Stimulated activated CD8-positive, alpha-beta memory T cell treated with anti-CD3 and anti-CD28 coated beads, Interleukin-12 subunit alpha, Interleukin-12 subunit beta, amount 100 ng/mL, for 24 hours (primary cell): Measurements from ENCODE around the gene PRKCD.

Experiments used
- DNase-seq: peaks from one replicate; pipeline ENCODE4 v3.0.0-alpha.2; 2020; ENCODE audit errors: extremely low read depth

PRKCD gene

GRCh38 chr3:53160660-53161449 is at the start of gene PRKCD:
TSS of gene PRKCD (plus strand) at chr3:53161209. CDS start at chr3:53178423, 17,214 bp downstream.
- peak; percentile 52 for DNase-seq

- no peak for DNase-seq
Observed at GRCh38 chr3:53111822-53112221, 49.2 kb upstream of the PRKCD start.

GRCh38 chr3:53113293-53114010 is 47.6 kb upstream of the PRKCD start:
- DNase-seq, result no peak

DNA sequence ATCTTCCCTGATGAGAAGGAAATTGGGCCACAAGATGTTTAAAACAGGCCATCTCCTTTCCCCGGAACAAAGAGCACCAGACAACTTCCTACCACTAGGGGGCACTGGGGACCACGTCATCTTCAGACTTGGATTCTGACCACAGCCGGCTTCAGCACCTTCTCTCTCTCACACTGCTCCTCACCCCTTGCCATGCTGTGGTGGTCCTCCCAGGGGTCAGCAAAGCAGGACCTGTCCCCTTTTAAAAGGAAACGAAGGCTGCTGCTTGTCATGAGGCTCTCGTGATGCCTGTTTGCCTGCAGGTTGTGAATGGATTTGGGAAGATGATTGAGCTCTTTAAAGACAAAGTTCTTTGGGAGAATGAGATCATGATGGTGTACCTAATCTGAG is 47.0 kb upstream of the PRKCD start:
- peak; percentile 54 for DNase-seq

DNA sequence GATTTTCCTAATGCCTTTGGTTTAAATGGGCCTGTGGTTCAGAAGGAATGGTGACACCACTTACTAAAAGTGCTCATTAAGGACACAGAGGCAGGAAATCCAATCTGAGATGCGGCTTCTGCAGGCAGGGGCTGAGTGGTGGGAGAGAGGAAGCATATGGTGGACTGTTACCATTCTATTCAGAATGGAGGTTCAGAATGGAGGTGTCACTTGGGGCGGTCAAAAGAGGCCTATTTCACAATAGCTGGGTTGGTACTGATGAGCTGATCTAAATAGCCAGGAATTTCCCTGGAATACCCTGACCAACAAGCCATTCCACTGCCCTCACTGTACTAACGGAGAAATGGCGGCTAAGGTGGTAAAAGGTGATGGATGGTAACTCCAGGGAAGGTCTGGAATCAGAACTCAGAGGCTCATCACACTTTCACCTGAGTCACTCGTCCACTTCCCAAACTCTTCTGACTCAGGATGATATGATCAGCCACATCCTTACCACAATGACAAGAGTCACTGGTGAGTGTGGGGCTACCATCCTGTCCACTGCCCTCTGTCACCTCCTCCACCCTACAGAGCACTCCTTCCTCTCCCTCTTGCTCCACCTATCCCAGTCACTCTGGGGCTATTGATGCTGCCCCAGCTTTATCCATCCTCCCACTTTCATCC is 46.5 kb upstream of the PRKCD start:
- DNase-seq, result no peak

GRCh38 chr3:53116956-53117355 is 44.1 kb upstream of the PRKCD start:
- DNase-seq, result no peak

- DNase-seq, result no peak
Observed at GRCh38 chr3:53120336-53120735, 40.7 kb upstream of the PRKCD start.

- no peak for DNase-seq
Observed at GRCh38 chr3:53122255-53122932, 38.6 kb upstream of the PRKCD start.

- DNase-seq, result no peak
Observed at GRCh38 chr3:53122933-53123305, 38.1 kb upstream of the PRKCD start.

GRCh38 chr3:53123510-53123909 is 37.5 kb upstream of the PRKCD start:
- DNase-seq, result no peak

DNA sequence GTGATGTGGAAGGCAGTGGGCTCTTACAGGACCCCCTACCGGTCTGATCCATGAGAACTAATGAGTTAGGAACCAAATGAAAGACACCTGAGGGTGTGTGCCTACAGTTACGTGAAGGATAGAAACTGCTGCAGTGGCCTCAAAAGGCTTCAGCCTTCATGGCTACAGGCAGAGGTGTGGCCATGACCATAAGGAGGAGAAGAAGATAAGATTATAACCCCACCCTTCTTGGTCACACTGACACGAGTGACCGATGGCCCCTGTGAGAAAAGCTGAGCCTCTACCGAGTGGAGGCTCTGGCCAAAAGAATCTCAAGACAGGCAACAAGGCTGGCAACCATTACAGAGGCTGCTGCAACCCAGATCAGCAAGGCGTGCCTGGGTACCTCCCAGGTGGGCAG is 37.1 kb upstream of the PRKCD start:
- DNase-seq, result no peak

DNA sequence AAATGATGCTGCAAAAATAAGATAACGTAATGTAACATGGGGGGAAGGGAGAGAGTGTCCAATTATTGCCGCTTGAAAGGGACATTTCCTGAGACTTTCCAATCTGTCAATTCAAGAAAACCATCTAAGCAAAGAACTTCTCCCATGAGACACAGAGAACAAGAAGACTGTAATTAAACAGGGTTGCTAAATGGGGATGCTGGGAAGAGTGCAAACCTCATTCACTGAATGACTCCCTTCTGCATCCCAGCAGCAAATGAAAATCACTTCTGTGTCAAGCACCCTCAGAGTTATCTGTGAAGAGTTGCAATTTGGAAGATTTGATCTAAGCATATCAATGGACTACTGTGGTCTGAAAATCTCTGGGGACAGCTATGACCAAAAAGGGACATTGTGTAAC is 34.4 kb upstream of the PRKCD start:
- no peak for DNase-seq

DNA sequence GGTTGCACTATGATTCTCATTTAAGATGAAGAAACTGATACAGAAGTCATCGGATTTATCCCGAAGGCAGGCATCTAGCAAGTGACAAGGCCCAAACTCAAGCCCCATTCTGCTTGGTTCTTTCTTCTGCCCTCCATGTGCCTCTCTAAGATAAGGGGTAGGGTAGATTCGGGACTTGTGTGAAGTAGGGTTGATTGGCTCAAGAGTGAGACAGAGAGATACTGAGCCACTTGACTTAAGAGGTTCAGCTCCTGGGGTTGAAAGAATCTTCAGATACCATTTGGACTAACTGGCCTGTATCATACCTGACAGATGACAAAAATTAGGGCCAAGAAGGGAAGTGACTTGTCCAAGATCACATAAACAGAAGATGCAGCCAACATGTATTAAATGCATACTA is 31.7 kb upstream of the PRKCD start:
- DNase-seq, result no peak

GRCh38 chr3:53130179-53131061 is 30.6 kb upstream of the PRKCD start, which contains the start of gene RFT1:
TSS of gene RFT1 (minus strand) at chr3:53130435. CDS start at chr3:53130400, 35 bp downstream.
- peak; percentile 93 for DNase-seq

DNA sequence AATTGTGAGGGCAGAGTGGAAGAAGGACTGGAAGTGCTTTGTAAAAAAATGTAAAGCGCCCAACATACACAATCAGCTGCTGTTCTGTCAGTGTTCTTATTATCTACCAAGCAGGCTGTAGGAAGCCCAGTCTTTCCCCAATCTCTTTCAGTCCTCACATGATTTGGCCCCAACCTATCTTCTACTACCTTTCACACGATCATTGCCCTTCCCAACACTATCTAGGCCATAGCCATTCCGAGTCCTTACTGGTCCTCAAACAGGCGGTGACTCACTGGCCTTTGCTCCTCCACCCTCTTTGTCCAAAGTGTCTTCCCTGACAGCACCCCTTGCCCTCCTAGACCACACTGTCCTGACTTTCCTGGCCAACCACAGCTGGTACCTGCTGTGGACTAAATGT is 29.9 kb upstream of the PRKCD start:
- DNase-seq, result no peak

DNA sequence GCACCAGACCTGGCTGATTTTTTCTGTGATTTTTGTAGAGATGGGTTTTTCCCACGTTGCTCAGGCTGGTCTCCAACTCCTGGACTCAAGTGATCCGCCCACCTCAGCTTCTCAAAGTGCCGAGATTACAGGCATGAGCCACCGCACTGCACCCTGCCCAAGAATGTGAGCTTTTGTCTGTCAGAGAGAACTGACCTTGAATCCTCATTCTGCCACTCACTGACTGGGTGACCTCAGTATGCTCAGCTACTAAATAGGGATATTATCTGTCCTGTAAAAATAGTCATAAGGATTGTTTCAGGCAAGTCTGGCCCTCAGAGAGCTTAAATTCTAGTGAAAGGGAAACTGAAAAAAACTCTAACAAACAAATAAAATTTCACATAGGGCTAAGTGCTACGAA is 28.7 kb upstream of the PRKCD start:
- no peak for DNase-seq

DNA sequence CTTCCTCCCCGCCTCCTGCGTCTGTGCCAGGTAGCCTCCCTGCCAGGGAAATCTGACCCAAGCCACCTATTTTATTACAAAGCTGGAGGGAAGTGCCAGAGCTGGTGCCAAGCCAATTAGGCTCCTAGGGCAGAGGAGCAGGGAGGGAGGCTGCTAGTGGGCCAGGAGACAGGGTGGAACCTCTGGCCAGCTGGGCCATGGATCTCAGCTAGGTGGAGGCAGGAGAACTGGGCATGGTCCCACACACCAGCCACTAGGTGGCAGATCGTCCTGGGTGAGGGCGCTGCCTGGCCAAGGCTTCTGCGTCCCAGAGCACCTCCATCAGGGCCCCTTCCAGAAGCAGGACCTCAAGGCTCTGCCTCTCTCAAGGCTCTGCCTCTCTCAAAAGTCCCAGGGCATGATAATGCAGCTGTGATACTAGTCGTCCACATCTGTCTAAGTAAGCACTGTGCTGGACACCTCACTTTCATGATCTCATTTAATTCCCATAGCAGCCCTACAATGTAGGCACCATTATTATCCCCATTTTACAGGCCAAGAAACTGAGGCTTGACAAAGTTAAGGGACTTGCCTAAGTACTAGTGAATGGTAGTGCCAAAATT is 26.3 kb upstream of the PRKCD start:
- DNase-seq, result peak; percentile 32

DNA sequence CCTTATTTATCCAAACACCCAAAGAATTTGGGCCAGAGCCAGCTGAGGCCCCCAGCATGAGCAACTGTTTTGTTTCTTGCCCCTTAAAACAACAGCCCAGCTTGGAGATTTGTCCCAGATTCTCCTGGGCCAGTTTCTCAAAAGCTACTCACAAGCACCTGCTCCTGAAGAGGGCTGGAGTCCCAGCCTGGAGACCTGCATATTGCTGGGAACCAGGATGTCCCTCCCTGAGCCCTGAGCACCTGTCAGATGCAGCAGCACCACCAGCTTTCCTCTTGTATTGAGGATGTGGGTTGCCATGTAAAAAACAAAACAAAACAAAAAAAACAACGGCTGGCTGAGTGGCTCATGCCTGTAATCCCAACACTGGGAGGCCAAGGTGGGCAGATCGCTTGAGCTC is 23.8 kb upstream of the PRKCD start:
- DNase-seq, result no peak

GRCh38 chr3:53137835-53138446 is 23.1 kb upstream of the PRKCD start:
- DNase-seq, result no peak
